GM21619 (cell line): Measurements from ENCODE around the gene ACOX2.

Source experiments
- ATAC-seq: cut with Tn5 transposase; IDR thresholded peaks from one replicate; pipeline ENCODE4 v1.9.1; 2021; ENCODE audit not compliant: unreplicated experiment

Gene ACOX2

DNA sequence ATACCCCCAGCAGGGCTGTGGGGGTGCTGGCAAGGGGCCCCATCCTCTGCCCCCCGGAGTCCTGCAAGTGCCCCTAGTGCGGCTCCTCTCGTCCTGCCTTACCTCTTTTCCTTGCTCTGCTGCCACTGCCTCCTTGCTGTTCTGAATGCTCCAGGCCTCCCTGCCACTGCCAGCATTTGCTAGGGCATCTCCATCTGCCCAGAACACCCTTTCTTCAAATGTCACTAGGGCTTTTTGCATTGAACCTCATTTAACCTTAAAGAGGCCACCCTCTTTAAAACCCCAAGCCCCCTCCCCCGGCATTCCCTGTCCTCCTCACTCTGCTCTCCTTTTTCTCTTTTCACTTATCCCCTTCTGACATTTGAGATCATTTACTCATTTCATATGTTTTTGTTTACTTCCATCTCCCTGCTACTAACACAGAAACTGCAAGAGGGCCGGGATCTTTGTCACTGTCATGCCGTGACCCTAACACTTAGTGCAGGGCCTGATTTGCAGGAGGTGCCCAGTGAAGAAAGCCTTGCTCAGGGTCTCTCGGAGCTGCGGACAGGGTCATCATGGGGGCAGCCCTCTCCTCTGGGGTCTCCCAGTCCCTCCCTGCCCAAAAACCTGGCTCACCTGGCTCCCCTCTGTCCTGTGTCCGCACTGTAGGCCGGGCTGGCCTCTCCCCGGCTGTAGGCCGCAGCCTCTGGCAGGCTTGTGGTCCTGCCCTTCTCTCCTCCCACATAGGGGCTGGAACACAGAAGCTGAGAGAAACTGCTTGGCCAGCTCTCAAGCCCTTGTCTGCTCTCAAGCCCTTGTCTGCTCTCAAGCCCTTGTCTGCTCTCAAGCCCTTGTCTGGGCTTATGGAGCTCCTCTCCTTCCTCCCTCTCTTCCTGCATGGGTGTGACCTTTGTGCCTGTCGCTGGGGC, at the start of gene ACOX2:
ACOX2 (minus strand) TSS at position 690 of the 911 bp plus-strand sequence. CDS start 2,084 bp downstream, outside the sequence.
- no peak for ATAC-seq

DNA sequence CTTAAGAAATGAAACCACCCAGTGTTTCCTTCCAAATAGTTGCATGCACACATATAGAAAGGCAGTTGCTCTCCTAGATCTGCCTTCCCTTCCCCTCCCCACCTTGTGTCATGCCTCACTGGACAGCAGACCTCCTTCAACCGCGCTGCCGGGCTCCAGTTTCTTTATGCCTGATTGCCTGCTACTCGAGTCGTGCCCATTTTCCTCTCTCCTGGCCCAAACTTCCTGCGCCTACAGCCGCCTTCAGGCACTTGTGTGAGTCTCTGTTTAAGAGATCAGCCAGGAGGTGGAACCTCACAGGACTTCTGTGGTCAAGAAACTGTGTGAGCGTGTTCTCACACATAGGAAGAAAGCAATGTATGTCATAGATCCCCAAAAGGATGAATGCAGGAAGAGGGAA, 49.0 kb upstream of the ACOX2 start:
- no peak for ATAC-seq

DNA sequence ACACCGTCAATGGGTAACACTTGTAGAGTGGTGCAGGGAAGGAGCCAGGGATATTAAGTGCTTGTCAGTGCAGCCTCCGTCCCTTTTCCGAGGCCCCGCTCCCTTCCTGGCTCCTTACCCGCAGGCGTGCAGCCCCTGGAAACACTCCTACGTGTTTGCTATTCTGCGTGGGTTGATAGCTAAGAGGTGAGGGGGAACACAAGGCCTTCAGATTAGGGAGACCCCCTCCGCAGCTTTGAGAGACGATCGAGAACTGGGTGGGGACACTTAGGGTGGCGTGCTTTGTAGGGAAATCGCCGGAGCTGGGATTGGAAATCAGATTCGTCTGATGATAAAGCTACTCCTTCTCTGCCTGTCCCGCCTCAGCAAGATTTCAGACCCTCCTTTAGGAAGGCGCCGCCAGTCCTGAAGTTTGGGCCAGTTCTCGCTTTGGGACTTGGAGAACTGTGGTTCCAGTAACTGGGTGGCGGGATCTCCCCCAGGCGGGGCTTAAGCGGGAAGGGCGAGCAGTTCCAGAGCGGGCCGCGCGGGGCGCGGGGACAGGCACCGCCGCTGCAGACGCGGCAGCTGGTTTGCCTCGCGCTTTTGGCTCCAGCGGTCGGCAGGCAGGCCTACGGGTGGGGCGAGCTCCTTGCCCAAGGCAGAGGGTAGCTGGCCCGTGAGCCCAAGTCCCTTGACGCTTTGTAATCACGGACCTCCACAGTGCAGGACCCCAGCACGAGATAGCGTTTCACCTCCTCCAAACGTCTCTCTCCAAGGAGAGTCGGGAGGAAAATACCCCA, 48.2 kb upstream of the ACOX2 start:
- peak; percentile 88 for ATAC-seq

DNA sequence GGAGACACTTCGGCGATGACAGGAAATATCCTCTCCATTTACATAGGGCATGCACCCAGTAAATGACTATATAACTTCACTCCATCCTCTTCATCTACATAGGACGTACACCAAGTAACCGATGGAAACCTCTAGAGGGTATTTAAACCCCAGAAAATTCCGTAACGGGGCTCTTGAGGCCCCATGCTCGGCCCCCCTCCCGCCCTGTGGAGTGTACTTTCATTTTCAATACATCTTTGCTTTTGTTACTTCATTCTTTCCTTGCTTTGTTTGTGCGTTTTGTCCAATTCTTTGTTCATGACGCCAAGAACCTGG, 47.7 kb upstream of the ACOX2 start:
- ATAC-seq, result no peak

DNA sequence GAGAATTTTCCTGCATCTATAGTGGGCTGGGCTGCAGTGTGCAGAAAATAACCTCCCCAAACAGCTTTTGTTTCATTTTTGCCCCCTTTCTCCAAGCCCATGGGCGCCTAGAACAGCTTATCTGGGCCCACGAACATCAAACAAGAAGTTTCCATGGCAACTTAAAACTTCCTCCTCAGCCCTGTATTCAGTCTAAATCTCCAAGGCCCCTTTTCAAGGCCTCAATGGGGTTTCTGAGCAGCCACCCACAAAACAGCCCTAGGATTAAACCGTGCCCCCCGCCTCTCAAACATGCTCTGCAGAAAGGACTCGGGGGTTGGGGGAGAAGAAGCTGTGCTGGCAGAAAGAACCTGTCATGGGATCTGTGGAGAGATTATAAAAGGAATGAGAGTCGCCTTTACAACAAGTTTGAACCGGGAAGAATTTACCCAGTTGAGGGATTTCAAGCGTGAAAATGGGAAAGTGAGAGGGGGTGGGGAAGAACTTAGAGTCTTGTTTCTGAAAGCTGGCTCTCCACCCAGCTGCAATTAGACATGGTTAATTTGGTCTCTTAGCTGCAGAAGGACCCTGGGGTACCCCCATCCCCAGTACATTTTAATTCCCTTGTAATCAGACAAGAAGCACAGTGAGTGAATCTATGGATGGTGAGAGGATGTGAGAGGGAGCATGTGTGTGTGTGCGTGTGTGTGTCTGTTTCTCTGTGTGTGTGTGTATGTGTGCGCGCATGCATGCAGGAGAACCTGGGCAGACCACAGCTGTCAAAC, 44.5 kb upstream of the ACOX2 start:
- ATAC-seq, result no peak

DNA sequence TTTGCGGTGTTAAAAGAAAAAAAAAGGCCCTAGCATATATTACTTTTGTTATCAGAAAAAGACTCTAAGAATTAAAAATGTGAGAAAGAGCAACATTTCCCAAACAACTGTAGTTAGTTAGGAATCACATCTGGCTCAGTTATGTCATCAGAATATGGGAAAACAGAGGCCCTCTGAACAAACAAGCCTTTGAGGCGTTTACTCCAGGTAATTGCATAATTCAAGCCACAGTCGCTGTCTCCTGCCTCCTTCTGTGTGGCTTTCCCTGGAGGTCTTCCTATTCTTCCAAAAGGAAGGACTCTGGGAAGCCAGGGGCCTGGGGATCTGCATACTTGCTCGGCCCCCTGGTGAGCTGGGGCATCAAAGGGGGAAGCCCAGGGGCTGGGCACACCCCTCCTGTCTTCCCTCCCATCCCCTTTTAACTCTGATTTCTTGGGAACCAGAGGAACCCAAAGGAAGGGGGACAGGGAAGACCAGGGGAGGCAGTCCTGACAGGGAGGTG, 43.9 kb upstream of the ACOX2 start:
- ATAC-seq, result no peak

DNA sequence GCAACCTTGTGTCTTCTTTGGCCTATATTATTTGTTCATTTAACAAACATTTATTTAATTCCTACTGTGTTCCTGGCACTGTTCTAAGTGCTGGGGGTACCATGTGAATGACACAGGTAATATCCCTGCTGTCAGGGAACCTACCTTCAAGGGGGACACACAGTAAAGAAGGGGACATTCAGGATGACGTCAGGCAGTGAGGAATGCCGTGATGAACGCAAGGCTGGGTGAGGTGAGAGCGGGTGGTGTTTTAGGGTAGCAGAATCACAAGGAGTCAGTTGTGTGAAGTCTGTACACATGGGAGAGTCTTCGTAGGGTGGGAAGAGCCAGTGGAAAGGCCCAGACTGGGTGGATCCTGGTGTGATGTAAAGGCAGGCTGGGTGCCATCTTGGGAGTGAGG, 41.9 kb upstream of the ACOX2 start:
- ATAC-seq, result no peak

DNA sequence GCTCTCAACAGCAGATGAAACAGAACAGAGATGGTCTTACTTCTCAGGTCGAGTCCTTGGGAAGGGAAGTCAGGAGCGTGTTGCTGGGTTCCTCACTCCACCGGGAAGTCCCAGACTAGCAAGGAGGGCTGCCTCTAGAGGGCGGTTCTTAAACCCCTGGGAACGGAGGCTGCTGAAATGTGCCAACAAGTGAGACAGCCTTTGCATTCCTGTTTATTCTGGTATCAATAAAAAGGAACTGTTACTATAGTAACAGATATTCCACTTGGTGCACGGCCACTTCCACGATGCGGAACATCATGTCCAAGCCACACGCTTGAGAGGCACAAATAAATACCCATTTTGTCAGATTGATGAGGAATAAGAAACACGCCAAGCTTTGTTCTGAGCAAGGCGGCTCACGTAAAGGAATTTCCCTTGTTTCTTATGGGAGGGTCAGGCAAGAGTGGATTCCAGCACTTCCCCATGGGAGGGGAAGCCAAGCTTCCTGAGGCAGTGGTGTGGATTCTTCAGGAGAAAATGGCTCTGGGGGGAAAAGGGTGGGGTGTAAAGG, 40.4 kb upstream of the ACOX2 start, which contains the start of gene FAM107A:
FAM107A (minus strand) TSS at position 123 of the 553 bp plus-strand sequence. CDS start 7,531 bp downstream, outside the sequence.
- ATAC-seq, result no peak

DNA sequence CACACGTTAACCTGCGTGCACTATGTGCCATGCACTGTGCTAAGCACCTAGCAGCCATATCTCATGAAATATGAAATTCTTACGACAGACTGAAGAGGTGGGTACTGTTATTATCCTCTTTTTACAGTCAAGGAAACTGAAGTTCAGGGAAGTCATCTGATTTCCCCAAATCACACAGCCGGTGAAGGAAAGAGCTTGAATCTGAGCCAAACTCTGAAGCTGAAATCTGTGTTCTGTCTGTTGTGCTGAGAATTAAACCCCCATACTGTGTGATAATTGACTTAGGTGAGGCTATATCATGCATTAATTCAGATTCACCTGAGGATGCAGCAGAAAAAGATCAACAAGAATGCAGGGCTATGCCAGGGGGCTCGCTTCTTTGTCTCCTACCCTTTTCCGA, 39.7 kb upstream of the ACOX2 start:
- no peak for ATAC-seq

DNA sequence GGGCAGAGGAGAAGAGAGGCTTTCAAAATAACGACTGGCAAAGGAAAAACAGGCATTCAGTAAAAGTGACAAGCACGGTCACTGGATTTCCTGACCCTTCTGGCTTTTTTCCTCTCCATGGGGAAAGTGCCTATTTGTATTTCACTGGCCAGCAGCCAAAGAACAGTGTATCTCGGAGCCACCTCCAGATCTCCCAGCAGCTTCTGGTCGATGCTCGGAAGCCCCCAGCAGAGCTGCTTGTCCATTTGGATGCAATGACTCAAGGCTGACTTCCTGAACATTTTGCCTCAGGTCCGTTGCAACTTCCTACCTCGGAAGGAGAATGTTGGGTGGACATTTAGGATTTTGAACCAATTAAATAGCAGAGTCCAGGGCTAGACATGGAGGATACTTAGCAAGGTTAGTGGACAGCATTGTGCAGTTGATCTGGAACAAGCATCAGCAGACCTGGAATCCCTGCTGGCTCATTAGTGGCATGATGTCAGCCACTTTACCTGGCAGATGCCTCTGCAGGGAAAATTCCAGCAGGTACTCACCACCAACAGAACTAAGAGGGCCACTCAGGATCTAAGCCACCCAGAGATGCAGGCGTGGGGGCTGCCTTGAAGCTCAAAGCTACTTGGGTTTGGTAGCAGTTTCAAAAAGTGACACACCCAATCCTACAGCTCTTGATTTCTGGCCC, 39.1 kb upstream of the ACOX2 start:
- ATAC-seq, result no peak

DNA sequence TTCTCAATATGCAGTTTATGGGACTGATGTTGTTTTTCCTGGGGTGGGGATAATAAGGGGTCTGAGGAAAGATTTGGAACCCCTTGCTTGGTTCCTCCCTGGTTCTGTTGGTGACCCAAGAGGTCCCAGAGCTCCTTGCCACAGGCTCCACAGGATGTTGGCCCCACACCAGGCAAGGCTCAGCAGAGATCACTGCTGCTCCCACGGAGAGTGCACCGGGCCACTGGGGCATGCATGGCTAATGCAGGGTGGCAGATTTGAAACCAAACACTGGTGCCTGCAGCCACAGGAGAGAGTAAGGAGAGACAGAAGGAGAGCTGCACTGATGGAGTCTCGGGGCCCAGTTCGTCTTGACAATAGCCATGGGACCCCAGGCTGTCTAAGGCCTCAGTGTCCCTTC, 37.7 kb upstream of the ACOX2 start:
- ATAC-seq, result no peak

DNA sequence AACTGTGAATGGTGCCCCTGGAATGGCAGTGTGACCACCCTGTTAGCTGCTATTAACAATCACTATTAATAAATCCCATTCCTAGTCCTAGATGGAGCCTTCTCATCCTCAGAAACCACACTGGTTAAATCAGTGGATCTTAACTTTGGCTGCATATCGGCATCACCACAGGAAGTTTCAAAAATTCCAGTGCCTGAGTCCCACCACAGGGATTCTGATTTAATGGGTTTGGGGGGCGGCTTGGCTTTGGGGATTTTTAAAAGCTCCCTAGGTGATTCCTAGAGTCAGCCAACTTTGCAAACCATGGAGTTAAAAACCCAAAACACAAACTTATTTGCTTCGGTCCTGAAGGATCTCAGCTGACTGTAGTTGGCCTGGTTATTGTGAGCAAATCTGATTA, 37.1 kb upstream of the ACOX2 start:
- no peak for ATAC-seq

DNA sequence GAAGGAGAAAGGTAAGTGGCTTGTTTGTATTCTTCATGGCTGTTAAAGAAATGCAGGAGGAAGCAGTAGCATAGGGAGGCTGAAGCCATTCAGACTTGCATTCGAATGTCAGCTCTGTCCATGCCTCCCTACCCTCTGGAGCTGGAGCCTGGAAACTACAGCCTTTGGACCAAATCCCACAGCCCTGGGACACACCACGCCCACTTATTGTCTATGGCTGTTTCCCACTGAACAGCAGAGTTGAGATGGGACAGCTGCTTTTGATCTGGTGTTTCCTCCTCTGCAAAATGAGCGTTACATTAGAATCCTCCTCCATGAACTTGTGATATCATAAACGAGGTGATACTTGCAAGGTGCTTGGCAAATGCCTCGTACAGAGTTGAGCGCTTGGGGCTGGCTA, 36.6 kb upstream of the ACOX2 start:
- no peak for ATAC-seq

DNA sequence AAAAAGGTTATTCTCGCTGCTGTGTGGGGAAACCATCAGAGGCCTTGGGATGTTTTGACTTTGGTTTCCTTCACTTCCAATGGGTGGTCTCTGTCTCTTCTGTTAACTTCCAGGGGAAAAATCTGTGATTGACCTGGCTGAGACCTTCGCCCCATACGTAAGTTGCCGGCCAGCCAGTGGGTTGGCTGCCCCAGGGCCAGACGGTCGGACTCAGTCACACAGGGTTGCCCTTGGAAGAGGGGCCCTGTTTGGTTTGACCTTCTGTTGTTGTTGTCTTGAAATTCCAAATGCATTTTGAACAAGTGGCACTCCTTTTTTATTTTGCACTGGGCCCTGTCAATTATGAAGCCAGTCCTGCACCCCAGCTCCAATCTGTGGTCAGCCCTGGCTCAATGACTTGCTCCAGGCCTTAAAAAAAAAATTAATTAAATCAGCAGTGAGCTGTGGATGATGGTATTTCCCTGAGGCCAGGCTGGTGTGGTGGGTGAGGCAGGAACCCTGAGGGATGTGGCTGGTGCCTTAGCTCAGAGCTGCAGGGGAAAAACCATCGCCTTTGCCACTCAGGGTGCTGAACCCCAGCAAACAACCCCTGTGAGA, 35.7 kb upstream of the ACOX2 start:
- ATAC-seq, result no peak

DNA sequence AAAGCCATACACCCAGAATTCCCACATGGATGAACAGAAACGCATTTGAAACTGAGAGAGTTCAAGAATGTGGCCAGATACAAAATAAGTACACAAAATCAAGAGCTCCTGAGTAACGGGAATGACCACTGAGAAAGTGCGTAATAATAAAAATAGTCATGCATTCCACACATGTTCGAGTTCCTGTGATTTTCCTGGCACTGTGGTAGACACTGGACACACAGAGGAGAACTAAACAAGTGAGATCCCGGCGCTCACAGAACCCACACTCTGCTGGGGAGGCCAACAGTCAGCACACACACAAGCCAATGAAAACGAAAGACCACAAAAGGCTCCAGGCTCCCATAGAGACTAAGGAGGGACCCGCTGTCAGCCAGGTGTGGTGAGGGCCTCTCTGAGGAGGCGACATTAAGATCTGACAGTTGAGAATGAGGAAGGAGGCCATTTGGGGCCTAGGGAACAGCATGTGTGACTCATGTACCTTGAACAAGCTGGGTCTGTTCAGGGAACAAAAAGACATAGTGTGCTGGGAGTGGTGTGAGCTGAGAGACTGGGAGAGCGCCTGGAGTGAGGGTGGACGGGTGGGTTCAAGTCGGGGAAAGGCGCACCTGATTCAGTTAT, 35.1 kb upstream of the ACOX2 start:
- ATAC-seq, result no peak

DNA sequence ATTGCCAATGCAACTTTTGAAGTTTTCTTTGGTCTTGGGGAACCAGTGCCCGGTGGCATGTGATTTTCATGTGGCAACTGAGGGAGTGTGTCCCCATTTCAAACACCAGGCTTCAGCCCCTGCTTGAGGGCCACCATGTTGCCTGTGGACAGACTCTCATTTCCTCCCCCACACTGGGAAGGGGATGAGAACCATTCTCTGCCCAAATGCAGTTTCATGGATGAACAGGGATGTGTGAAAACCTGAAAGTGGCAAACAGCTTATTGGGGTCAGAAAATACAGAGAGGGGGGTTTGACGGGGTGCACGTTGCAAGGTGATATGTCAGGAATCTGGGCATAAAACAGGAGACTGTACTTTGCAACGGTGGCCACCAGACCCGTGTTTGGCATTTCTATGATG, 33.9 kb upstream of the ACOX2 start:
- ATAC-seq, result no peak

DNA sequence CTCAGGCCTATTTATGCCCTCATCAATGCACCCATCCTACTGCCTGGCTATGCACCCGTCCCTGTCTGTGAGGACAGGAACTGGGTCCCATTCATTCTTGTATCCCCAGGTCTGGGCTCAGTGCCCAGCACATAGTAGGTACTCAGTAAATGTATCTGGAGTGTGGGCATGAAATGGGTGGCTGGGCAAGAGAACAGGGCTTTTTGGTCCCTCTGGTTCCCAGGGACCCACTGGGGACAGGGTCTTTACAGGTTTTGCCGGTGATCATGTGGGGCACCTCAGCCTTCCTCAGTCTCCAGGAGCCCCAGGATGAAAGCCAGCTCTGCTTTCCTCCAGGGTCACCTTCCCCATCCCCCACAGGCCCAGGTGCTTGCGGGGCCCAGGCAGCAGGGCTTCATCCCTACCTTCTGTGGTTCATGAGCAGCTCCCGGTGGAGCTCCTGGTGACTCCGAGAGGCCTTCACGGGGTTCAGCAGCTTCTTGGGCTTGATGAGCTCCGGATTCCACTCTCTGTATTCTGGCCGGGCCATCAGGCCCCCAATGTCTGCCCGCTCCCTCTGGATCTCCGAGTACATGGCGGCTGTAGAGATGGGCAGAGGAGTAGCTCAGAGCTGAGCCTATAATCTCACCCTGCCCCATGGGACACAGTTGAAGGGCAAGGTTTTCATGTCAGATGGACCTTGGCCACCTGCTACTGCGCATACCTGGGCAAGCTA, 32.5 kb upstream of the ACOX2 start:
- ATAC-seq, result no peak

DNA sequence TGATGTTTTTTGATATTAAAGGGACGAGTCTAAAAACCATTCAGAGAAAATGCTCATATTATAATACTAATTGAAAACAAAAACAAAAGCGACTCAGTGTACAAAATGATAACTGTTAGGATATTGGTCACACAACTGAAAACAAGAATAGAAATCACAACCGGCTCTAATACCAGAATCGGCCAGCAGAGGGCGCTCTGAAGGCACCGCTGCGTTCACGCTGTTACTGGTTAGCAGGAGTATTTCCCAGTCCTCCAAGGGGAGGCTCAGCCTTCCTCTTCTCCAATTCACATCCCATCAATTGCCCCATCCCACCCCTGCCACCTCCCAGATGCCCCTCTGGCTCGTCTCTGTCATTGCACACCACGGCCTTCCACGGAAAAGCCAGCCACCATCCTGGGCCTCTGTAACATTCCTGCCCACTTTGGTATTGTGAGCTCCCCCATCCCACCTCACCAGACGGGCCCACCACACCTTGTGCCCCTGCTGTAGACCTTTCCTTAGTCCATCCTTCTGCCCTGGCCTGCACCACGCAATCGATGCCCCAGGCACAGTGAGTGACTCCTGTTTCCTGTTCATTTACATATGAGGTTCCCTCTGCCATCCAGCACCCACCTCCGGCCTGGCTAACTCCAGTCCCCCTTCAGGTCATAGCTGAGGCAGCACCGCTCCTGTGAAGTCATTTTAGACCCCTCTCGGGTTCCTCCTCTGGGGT, 31.7 kb upstream of the ACOX2 start:
- ATAC-seq, result peak; percentile 58

DNA sequence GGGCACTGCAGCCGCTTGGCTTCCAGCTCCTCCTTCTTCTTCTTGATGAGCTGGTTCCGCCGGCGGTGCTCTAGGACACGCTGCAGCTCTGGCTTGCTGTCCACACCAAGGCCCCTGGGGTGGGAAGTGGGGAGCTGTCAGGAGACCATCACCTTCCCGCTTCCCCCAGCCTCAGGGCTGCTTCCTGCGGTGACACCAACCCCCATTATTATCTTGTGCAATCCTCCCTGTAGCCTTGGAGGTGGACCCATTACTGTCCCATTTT, 30.2 kb upstream of the ACOX2 start:
- no peak for ATAC-seq
